Activated CD4-positive, alpha-beta T cell treated with anti-CD3 and anti-CD28 coated beads for 24 hours (primary cell): ENCODE results near the gene ATP13A3.
"Not testable (repeated sequence)": the region's sequence is repeated elsewhere in the genome, so short reads cannot be mapped to it uniquely, and the experiment has no call there.

Experiments
- DNase-seq, 2 donors: peaks; one replicate each; pipeline ENCODE4 v3.0.0-alpha.2; 2020; ENCODE audit warnings: low read depth in 2 of 2

The ATP13A3 gene

GRCh38 chr3:194499516-194499915 lies 12.7 kb upstream of the ATP13A3 start:
- not testable (repeated sequence) for DNase-seq

DNA sequence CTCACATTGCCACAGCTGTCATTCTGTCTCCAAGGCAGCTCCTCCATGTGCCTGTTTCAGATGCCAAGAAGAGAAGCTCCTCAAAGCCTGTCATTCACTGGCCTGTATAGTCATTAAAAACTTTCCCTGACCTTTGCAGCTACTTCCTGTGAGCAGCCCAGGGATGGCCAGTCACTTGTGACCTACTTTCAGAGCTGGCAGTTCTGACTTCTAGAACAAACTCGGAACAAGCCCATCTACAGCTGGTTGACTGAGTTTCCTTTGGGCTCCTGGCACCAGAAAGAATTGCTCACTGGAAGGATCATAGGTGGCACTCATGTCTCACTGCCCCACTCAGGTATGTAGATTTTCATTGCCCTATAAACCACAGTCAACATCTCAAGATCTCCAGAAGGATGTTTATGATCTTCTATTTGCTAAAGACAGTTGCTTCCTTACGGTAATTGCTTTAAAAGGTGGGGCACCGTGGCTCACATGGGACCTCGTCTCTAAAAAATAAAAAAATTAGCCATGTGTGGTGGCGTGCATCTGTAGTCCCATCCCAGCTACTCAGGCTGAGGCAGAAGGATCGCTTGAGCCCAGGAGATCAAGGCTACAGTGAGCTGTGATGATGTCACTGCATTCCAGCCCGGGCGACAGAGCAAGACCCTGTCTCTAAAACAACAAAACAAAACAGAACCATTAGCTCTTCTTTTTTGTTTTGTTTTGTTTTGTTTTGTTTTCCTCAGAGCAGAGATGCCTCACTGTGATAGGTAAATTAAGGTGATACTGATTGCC lies 11.2 kb upstream of the ATP13A3 start:
- no peak for DNase-seq

DNA sequence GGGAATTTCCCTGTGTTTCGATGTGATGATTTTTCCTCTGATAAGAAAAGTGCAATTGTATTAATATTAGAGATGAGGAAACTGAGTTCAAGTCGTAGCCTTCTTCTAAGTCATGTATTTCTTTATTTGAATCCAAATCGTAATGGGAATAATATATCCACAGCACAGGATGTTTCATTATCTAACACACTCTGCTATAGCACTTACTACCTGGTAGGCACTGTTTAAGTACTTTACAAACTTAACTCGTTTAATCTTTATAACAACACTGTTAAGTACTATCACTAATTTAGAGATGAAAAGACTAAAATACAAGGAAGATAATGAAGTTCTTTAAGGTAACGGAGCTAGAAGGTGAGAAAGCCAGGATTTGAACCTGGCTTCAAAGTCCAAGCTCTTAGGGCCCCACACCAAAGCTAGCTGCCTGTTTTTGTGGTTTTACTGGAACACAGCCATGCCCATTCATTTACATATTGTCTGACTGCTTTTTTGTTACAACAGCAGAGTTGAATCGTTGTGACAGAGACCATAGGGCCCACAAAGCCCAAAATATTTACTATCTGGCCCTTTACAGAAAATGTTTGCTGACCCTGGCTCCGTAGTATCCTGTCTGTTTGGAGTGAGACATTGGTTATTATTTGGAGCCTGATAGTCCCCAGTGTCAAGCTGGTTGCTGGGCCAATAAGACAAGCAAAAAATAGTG lies 9.6 kb upstream of the ATP13A3 start:
- no peak for DNase-seq

DNA sequence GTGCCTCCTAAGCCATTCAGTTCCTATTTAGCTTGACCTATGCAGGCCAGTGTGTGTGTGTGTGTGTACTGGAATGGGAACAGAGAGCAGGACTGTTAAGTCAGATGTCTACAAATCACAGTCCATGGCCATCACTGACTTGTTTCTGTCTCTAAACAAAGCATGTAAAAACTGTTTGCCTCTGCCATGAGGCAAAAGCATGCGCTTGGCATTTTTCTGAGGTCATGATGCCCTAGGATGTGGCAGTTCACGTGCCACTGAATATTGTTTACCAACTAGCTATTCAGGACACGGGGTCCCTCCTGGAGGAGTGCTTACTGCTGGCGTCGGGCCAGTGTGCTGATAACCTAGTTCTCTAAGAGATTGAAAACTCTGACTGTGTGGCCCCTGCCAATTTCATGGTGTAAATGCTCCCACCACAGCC lies 8.2 kb upstream of the ATP13A3 start:
- DNase-seq = no peak

DNA sequence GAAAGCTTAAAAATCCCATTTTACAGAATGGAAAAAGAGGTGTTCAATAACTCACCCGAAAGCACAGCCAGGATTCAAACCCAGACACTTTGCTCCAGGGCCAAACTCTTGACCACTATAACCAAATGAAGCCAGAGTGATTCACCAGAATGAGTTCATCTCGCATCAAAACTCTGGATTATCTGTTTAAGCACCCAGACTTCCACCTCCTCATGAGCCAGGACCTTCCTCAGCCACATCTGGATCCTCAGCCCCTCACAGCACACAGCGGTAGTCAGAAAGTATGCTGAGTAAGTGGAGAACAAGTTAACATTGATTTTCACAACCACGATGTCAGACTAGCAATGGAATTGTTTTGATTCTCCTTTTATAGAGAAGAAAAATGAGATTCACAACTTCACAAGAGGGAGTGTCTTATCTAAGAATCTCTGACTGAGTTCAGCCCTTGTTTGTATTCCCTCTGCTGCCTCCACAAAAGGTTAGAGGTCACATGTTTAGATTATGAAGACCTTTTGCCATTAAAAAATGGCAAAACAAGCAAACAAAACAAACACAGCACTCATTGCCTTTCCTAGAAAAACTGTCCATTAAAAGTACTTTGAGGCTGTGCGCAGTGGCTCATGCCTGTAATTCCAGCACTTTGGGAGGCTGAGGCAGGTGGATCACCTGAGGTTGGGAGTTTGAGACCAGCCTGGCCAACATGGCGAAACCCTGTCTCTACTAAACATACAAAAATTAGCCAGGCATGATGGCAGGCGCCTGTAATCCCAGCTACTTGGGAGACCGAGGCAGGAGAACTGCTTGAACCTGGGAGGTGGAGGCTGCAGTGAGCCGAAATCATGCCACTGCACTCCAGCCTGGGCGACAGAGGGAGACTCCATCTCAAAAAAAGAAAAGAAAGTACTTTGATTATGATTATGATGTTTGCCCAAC lies 7.5 kb upstream of the ATP13A3 start:
- DNase-seq = not testable (repeated sequence)

- DNase-seq = no peak
These were observed 5.2 kb upstream of the ATP13A3 start for GRCh38 chr3:194492001-194492400.

DNA sequence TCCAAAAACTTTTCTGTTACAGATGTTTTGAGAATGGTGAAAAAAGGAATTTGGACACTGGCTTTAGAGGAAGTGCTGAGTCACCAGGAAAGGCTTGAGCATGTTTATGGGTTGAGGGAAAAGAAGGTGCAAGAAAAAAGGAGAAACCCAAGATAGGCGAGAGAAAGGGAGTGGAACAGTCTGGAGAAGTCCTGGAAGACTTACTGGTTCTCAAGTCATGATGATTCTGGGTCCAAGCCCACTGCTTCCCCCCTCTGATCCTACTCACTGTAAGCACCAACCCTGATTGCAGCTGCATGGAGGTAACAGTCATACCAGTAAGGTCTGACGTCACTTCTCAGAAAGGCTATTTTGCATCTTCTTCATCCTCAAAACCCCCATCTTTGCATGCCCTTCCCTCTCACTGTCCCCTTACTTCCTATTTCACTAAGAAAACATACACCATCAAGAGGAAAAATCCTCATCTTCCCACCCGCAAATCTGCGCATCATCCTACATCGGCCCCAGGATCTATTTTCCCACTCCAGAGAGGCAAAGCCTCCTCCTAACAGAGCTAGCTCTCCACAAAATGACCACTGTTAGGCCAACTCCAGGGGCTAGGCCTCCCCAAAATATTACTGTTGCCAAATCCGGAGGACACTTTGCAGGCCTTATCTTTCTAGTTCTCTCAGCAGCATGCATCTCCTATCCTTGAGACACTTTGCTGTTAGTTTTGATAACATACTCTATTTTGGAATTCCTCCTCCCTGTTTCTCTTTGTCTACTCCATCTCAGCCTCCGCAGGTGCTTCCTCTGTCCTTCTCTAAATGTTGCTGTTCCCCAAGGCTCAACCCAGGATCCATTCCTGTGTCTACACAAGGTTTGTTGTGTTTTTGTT lies 3.2 kb upstream of the ATP13A3 start:
- no peak for DNase-seq

GRCh38 chr3:194488055-194488742 lies 1.4 kb upstream of the ATP13A3 start:
- DNase-seq = no peak

DNA sequence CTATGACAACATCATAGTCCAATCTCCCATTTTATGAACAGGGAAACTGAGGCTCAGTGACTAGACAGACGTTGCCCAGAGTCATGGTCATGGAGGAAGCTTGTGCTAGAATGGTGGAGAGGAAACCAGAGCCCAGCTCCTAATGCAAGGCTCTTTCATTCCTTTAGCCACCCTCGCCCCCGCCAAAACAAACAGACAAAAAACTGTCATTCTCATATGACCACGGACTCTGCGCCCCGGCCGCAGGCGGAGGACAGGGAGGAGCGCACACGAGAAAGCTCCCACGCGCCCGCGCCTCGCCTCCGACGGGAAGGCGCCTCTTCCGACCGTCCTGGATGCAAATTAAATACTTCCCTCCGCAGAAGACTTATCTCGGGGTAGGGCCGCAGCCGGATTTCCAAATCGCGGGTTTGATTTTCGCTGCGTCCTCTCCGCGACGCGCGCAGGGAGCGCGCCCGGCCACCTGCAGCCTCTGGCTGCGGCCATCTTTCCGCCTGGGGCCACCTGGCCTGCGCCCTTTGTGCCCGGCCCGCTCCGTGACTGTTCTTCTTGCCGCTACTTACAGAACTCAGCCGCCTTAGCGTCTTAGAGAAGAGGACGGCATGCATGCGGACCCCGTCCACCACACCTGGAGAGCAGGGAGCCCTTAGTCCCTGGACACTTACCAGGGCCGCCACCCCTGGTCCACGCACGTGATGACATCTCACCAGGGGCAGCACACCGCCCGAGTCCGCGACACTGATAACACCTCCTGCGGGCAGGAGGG lies 670 bp upstream of the ATP13A3 start:
- peak in 1 of 2 donors; percentile 10 for DNase-seq

GRCh38 chr3:194485881-194486539 lies 792 bp downstream of the ATP13A3 start:
- peak; percentile 28 to 33 for DNase-seq

GRCh38 chr3:194485468-194485880 lies 1.3 kb downstream of the ATP13A3 start:
- no peak for DNase-seq

DNA sequence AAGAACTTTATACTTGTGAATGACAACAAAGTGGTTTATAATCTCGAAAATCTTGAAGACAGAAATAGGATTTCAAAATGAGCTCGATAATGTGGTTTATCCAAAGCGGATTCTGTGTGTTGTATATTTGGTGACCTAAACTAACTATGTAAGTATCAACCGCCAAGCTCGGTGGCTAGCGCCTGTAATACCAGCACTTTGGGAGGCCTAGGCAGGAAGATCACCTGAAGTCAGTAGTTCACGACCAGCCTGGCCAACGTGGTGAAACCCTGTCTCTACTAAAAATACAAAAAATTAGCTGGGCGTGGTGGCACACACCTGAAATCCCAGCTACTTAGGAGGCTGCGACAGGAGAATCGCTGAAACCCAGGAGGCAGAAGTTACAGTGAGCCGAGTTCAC lies 2.2 kb downstream of the ATP13A3 start:
- no peak for DNase-seq

GRCh38 chr3:194483850-194484249 lies 3.0 kb downstream of the ATP13A3 start:
- no peak for DNase-seq

DNA sequence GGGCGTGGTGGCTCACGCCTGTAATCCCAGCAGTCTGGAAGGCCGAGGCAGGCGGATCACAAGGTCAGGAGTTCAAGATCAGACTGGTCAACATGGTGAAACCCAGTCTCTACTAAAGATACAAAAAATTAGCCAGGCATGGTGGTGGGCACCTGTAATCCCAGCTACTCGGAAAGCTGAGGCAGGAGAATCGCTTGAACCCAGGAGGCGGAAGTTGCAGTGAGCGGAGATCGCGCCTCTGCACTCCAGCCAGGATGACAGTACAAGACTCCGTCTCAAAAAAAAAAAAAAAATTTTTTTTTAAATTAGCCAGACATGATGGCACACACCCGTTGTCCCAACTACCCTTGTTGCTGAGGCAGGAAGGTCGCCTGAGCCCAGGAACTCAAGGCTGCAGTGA lies 4.0 kb downstream of the ATP13A3 start:
- DNase-seq = not testable (repeated sequence)

DNA sequence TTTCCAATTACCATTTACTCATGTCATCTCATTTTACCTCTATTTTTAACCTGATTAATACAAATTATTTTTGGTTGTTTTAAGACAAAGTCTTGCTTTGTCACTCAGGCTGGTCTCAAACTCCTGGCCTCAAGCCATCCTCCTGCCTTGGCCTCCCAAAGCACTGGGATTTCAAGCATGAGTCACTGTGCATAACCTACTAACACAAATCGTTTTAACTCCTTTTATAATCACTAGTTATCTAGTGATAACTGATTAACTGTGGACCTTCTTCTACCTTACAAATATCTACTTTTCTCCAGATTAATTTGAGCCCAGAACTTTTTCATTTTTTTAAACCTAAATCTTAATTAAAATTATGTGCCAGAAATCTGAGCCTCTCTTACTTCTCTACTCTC lies 4.6 kb downstream of the ATP13A3 start:
- DNase-seq = no peak

GRCh38 chr3:194481525-194482195 lies 5.1 kb downstream of the ATP13A3 start:
- DNase-seq = no peak

- DNase-seq = no peak
These were observed 5.7 kb downstream of the ATP13A3 start for GRCh38 chr3:194481103-194481502.

- no peak for DNase-seq
These were observed 10.0 kb downstream of the ATP13A3 start for GRCh38 chr3:194476784-194477183.

DNA sequence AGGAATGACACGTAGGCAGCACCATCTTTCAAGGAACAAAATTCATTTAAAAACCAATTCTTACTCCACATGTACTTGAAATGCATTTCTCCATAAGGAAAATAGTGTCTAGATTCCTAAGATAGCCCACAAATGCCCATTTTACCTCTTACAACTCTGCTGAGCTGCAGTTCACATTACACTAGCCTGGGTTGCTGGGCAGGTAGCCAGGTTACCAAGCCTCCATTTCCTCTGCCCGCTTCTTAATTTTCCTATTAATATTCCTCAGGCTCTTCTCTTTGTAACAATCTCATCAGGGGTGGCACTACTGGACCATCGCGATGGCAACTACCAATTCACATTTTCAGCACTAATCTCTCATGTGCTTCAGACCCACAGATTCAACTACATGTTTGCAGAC lies 10.8 kb downstream of the ATP13A3 start:
- DNase-seq = no peak
